SK-N-SH treated with all-trans-retinoic acid at 6 μM for 48 hours (cell line): ENCODE measurements around the gene NEU4.

Source experiments
- CSDC2 ChIP-seq: fragments of 250-450 bp; sonication (Bioruptor Pico); IDR thresholded peaks from 2 replicates; pipeline ENCODE4 v1.5.0; 2020; ENCODE audit warnings: mild to moderate bottlenecking, moderate library complexity
- CSRNP3 ChIP-seq: fragments of 250-450 bp; sonication (Bioruptor Pico); IDR thresholded peaks from 2 replicates; pipeline ENCODE4 v1.5.1; 2021; ENCODE audit warnings: mild to moderate bottlenecking, moderate library complexity
- GLIS3 ChIP-seq: fragments of 250-450 bp; sonication (Bioruptor Pico); IDR thresholded peaks from 2 replicates; pipeline ENCODE4 v1.5.0; 2020; ENCODE audit warnings: mild to moderate bottlenecking, moderate library complexity
- POU6F1 ChIP-seq: fragments of 250-450 bp; sonication (Bioruptor Pico); IDR thresholded peaks from 2 replicates; pipeline ENCODE4 v1.8.0; 2021; ENCODE audit warnings: low read depth, mild to moderate bottlenecking, moderate library complexity, borderline replicate concordance
- SNAI2 ChIP-seq: fragments of 250-450 bp; sonication (Bioruptor Pico); IDR thresholded peaks from 2 replicates; pipeline ENCODE4 v1.5.0; 2020; ENCODE audit warnings: mild to moderate bottlenecking, moderate library complexity
- ZNF565 ChIP-seq: fragments of 450-650 bp; formaldehyde crosslinking; conservative IDR thresholded peaks from 2 replicates; pipeline ENCODE4 v1.5.0; 2020; ENCODE audit warnings: low read depth, mild to moderate bottlenecking, moderate library complexity
- TF ChIP-seq, protein P1 (sequence below): fragments of 250-450 bp; sonication (Bioruptor Pico); IDR thresholded peaks from 2 replicates; pipeline ENCODE4 v1.8.0; 2020; ENCODE audit warnings: mild to moderate bottlenecking, moderate library complexity, borderline replicate concordance
- TF ChIP-seq, protein P2 (sequence below): fragments of 250-450 bp; sonication (Bioruptor Pico); IDR thresholded peaks from 2 replicates; pipeline ENCODE4 v1.5.1; 2020; ENCODE audit warnings: low read depth, mild to moderate bottlenecking, moderate library complexity

DNA sequence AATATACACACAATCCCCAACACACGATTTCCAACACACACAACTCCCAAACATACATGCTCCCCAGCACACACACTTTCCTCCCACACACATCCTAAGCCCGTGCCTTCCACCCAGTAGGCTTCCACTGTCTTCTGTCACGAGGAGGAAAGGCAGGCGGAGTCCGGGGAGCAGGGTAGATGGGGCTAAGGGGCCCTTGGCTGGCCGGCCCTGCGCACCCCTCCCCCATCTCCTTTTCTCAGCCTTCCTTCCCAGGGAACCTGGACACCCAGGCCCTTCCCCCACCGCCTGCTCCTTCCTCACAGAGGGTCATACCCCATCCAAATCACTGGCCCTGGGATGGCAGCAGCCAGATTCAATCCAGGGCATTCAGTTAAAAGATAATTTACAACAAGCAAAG, 53.1 kb downstream of the NEU4 start:
- TF ChIP-seq, protein P1, sequence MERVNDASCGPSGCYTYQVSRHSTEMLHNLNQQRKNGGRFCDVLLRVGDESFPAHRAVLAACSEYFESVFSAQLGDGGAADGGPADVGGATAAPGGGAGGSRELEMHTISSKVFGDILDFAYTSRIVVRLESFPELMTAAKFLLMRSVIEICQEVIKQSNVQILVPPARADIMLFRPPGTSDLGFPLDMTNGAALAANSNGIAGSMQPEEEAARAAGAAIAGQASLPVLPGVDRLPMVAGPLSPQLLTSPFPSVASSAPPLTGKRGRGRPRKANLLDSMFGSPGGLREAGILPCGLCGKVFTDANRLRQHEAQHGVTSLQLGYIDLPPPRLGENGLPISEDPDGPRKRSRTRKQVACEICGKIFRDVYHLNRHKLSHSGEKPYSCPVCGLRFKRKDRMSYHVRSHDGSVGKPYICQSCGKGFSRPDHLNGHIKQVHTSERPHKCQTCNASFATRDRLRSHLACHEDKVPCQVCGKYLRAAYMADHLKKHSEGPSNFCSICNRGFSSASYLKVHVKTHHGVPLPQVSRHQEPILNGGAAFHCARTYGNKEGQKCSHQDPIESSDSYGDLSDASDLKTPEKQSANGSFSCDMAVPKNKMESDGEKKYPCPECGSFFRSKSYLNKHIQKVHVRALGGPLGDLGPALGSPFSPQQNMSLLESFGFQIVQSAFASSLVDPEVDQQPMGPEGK (CRISPR knock-in tag) = no peak
- TF ChIP-seq, protein P2, sequence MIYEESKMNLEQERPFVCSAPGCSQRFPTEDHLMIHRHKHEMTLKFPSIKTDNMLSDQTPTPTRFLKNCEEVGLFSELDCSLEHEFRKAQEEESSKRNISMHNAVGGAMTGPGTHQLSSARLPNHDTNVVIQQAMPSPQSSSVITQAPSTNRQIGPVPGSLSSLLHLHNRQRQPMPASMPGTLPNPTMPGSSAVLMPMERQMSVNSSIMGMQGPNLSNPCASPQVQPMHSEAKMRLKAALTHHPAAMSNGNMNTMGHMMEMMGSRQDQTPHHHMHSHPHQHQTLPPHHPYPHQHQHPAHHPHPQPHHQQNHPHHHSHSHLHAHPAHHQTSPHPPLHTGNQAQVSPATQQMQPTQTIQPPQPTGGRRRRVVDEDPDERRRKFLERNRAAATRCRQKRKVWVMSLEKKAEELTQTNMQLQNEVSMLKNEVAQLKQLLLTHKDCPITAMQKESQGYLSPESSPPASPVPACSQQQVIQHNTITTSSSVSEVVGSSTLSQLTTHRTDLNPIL = no peak
- TF ChIP-seq POU6F1 (CRISPR knock-in tag) (no peak), GLIS3 (no peak), CSDC2 (CRISPR knock-in tag) (no peak), ZNF565 (CRISPR knock-in tag) (no peak), CSRNP3 (CRISPR knock-in tag) (no peak), SNAI2 (CRISPR knock-in tag) (no peak)
